Muscle of arm (tissue), 12 donors: ENCODE data around the gene KLHDC8A. TPM values are rescaled to one million over a fixed set of nuclear protein-coding genes. Genes with fewer than 3 reads are reported as not detected.
"Not testable (repeated sequence)": the region's sequence is repeated elsewhere in the genome, so short reads cannot be mapped to it uniquely, and the experiment has no call there.

Source experiments
- DNase-seq: peaks from one replicate; pipeline ENCODE4 v3.0.0-alpha.2; 2013
- polyA plus RNA-seq, 12 donors: library from polyadenylated mRNA; unstranded; fragments of 120-200 nt; gene quantifications; one replicate each; pipeline ENCODE4 v1.2.1, GENCODE V29; 2013; ENCODE audit not compliant: insufficient read length in 12 of 12

KLHDC8A gene
- polyA plus RNA-seq, 12 donors, result 0.17 to 1.0 (median 0.38) TPM; not detected in 2

DNA sequence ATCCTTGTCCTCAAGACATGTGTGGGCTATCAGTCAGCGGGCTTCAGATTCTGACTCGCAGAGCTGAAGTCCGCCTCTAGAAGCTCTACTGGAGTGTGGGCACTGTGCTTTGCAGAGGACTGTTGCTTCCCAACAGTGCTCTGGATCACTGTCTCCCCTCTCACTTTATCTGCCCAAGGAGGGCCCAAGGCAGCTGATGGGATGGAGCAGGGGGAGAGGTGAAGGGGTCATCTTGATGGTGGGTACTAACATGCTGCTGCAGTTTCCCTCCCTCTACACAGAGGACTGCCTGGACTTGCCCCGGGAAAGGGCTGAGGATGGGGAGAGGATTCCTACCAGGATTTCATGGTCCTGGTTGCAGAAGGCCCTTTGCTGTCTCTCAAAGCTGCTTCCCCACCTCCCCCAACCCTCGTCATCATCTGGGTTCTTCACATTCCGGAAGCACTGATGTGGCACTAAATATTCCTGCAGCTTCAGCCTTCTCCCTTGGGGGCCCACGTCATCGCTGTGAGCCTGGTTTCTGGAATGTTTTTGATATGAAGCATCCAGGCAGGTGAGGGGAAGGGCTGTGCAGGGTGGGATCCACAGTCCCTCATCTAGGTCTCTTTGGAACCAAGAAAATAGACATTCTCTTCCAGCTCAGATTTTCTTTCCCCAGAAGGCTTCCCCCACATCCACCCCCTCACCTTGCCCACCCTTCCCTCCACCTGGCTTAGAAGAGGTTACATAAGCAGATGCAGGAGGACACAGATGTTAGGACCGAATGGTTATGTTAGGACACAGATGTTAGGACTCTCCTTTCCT lies 58.3 kb downstream of the KLHDC8A start:
- no peak for DNase-seq

GRCh38 chr1:205297546-205298177 lies 59.1 kb downstream of the KLHDC8A start:
- not testable (repeated sequence) for DNase-seq

GRCh38 chr1:205296154-205296553 lies 60.6 kb downstream of the KLHDC8A start:
- DNase-seq, result no peak

DNA sequence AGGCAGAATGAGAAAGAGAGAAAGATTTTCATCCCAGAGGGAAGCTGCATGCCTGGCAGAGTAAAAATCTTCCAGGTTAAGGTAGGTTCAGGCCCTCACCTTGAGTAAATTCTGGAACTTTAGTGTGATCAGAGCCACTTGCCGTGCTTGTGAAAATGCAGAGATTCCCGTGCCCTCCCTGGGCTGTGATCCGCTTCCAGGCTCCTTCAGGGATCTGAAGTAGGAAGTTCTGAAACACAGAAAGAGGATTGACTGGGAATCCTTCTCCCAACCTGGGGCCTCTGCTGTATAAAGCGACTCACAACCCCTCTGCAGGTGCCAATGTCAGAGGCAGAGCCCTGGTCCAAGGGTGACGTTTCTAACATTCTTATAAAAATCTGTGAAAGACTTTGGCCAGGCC lies 61.8 kb downstream of the KLHDC8A start:
- DNase-seq, result no peak

DNA sequence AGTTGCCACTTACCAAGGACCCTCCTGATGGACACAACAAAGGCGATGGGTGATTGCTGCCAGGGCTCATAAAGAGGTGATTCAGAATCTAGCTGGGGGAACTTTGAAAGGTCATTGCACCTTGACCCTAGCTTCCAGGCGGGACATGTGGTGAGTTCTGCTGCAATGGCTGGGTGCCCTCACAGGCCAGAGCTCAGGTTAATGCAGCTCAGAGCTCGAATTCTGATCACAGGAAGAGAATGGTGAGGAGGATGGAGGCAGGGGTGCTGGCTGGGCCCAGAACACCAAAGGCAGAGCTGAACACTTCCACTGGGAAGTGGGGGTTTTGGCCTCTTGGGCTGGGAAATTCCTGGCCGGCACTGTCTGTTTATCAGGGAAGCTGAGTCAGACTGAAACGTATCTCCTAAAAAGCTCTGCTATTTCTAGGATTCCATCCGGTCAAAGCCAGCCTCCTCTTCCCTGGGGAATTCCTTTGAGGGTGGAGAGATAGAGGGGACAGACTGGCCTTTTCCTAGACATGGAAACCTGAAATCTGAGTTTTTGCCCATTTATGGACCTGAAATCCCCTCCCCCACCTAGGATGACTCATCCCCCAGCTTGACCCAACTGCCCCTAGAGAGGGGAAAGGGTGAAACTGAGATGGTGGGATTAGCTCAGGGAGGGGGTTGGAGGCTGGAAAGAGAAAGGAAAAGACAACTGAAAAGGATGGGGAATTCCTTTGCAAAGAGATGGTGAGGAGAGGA lies 62.4 kb downstream of the KLHDC8A start:
- DNase-seq, result no peak

DNA sequence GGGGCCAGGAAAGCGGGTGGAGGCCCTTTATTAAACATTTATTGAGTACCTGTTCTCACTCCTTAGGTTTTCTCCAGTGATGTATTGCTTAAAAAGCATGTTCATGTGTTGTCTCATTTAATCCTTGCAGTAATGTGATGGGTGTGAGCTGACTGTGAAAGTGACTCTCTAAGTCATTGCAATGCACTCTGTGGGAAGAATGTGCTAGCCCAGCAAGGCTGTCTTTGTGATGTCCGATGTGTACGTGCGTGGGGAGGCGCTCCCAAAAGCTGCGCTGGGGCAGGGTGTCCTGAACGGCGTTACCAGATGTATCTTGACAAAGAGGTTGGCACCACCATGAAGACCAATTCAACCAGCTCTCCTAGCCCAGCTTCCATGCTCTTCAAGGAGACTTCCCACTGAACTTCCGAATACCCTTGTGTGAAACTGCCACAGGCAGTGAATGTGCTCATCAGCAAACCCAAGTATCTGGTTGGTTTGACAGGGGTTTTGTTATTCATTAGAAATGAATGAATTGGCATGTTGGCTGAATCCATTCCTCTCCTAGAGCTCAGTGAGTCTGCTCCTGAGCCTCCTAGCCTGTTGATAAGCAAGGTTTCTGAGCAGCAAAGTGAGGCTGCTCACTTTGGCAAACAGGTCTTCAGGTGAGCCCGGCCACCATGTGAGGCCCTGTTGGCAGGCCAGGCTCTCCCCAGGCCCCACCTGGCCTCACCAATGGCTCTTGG lies 63.2 kb downstream of the KLHDC8A start:
- no peak for DNase-seq

GRCh38 chr1:205291596-205291995 lies 65.1 kb downstream of the KLHDC8A start:
- no peak for DNase-seq

GRCh38 chr1:205287767-205288559 lies 68.8 kb downstream of the KLHDC8A start:
- DNase-seq, result peak; percentile 28

- no peak for DNase-seq
Observed at GRCh38 chr1:205287076-205287475, 69.6 kb downstream of the KLHDC8A start.

DNA sequence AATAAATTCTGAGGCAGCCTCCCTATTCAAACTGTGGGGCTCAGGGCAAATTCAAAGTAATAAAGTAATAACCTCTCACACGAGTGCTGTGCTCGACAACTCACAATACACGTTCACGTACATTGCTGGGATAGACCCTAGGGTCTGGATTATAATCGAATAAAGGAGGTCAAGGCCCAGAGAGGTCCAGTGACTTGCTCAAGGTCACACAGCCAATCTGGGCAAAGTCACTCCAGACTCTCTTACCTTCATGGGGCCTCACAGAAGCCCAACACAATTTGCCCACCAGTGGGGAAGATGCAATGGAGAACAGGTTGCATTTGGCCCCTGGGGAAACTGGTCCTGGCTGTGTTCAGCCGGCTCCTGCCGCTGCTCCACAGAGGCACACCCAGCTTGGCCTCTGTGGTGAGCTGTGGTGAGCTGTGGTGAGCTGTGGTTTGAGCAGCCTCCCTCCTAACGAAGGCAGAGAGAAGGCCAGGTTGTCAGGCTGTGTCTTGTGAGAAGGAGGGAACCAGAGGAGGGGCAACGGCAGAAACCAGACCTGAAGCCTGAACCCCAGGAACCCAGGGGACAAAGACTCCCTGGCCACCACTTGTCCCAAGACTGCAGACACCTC lies 70.3 kb downstream of the KLHDC8A start:
- no peak for DNase-seq

Other genes with a start within 250 kb of the KLHDC8A start
- 10 to 100 TPM in 9 of 12 donors, 1 to 10 TPM in 2, not detected in 1; 9.6 to 17.7 (median 12.1) TPM for gene RBBP5, start 234.9 kb downstream of the KLHDC8A start, polyA plus RNA-seq
- 1 to 10 TPM in 11 of 12 donors, not detected in 1; 6.0 to 9.3 (median 8.1) TPM for gene DSTYK, start 145.2 kb downstream of the KLHDC8A start, polyA plus RNA-seq
- 10 to 100 TPM in 5 of 12 donors, 1 to 10 TPM in 6, not detected in 1; 6.6 to 21.3 (median 10.0) TPM for gene TMCC2, start 129.0 kb downstream of the KLHDC8A start, polyA plus RNA-seq
- gene NUAK2, start 35.2 kb downstream of the KLHDC8A start, polyA plus RNA-seq, result 1 to 10 TPM in 1 of 12 donors, under 1 TPM in 9, not detected in 2; 0.25 to 1.8 (median 0.69) TPM
- gene LEMD1, start 65.1 kb upstream of the KLHDC8A start, polyA plus RNA-seq, result under 1 TPM in 1 of 12 donors, not detected in 11; 0.29 TPM
- gene BLACAT1, start 99.1 kb upstream of the KLHDC8A start, polyA plus RNA-seq, result under 1 TPM in 1 of 12 donors, not detected in 11; 0.12 TPM
- gene CDK18, start 147.7 kb upstream of the KLHDC8A start, polyA plus RNA-seq, result 10 to 100 TPM in 4 of 12 donors, 1 to 10 TPM in 7, not detected in 1; 5.2 to 14.5 (median 8.0) TPM